AG09309 (cell line): ENCODE measurements around the gene ATP1A1.

Experiments
- DNase-seq: peaks from one replicate; pipeline ENCODE4 v3.0.0-alpha.2; 2010; ENCODE audit warnings: low read depth
- H3K4me3 ChIP-seq: 2 replicates; pipeline ENCODE4 v1.5.1; 2011; ENCODE audit warnings: mild to moderate bottlenecking, low read depth, low read length, moderate library complexity; ENCODE audit not compliant: control insufficient read depth
- CTCF ChIP-seq: IDR thresholded peaks from 2 replicates; pipeline ENCODE4 v1.5.1; 2011; ENCODE audit warnings: mild to moderate bottlenecking, low read depth, low read length, inconsistent platforms; ENCODE audit not compliant: insufficient read depth, control insufficient read depth; ENCODE audit errors: missing control alignments

Gene ATP1A1

GRCh38 chr1:116388122-116388521 lies 15.1 kb downstream of the ATP1A1 start:
- no peak for DNase-seq
- no peak overlapping the region for H3K4me3 ChIP-seq
- no peak for TF ChIP-seq CTCF

- no peak for TF ChIP-seq CTCF
- no peak overlapping the region for H3K4me3 ChIP-seq
- DNase-seq, result no peak
These were observed 16.0 kb downstream of the ATP1A1 start for GRCh38 chr1:116389013-116389412.

GRCh38 chr1:116389686-116390085 lies 16.6 kb downstream of the ATP1A1 start:
- no peak for TF ChIP-seq CTCF
- H3K4me3 ChIP-seq, result no peak overlapping the region
- DNase-seq, result no peak

GRCh38 chr1:116390195-116390594 lies 17.2 kb downstream of the ATP1A1 start:
- DNase-seq, result no peak
- no peak overlapping the region for H3K4me3 ChIP-seq
- no peak for TF ChIP-seq CTCF

- DNase-seq, result no peak
- TF ChIP-seq CTCF, result no peak
- H3K4me3 ChIP-seq, result no peak overlapping the region
These were observed 18.1 kb downstream of the ATP1A1 start for GRCh38 chr1:116391185-116391584.

- DNase-seq, result no peak
- no peak for TF ChIP-seq CTCF
- no peak overlapping the region for H3K4me3 ChIP-seq
These were observed 19.8 kb downstream of the ATP1A1 start for GRCh38 chr1:116392717-116393404.
